Measurements from ENCODE around the gene NUCKS1.

DNA sequence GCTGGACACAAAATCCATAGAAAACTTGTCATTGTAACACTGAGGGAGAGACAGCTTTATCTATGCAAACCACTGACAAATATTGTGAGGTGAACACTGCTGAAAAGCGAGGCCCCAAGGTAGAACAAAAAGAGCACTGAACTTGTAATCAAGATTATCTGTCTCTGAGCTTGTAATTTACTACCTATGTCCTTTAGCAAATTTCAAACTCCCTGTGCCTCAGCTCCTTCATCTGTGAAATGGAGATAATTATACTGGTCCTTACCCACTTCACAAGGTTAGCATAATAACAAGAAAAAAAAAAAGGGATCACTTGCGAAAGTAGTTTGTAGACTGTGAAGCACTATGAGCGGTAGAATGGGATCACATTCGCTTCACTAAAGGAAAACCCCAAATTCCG, 4.9 kb upstream of the NUCKS1 start:
- no peak for TF ChIP-seq MXI1 (conservative IDR thresholded peaks at IDR 0.05; ENCODE audit: poor library complexity, severe bottlenecking)
- TF ChIP-seq, protein P1, sequence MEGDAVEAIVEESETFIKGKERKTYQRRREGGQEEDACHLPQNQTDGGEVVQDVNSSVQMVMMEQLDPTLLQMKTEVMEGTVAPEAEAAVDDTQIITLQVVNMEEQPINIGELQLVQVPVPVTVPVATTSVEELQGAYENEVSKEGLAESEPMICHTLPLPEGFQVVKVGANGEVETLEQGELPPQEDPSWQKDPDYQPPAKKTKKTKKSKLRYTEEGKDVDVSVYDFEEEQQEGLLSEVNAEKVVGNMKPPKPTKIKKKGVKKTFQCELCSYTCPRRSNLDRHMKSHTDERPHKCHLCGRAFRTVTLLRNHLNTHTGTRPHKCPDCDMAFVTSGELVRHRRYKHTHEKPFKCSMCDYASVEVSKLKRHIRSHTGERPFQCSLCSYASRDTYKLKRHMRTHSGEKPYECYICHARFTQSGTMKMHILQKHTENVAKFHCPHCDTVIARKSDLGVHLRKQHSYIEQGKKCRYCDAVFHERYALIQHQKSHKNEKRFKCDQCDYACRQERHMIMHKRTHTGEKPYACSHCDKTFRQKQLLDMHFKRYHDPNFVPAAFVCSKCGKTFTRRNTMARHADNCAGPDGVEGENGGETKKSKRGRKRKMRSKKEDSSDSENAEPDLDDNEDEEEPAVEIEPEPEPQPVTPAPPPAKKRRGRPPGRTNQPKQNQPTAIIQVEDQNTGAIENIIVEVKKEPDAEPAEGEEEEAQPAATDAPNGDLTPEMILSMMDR (IDR thresholded peaks at IDR 0.05; ENCODE audit: poor library complexity, severe bottlenecking), result no peak

Measured in neural cell (in vitro differentiated cells).